ENCODE measurements around the gene COL12A1.
A peak's percentile ranks its signal among the peaks of the same experiment; 100 is the strongest.
"Not testable (repeated sequence)": the region's sequence is repeated elsewhere in the genome, so short reads cannot be mapped to it uniquely, and the experiment has no call there.

COL12A1 gene

GRCh38 chr6:75211920-75212590 is 6.2 kb upstream of the COL12A1 start:
- DNase-seq = no peak

GRCh38 chr6:75210885-75211739 is 5.3 kb upstream of the COL12A1 start:
- DNase-seq = peak; percentile 80 to 81

GRCh38 chr6:75209184-75209723 is 3.4 kb upstream of the COL12A1 start:
- no peak for DNase-seq

- DNase-seq = peak; percentile 63 to 68
These were observed 2.7 kb upstream of the COL12A1 start for GRCh38 chr6:75208298-75209183.

GRCh38 chr6:75206576-75207342 is 906 bp upstream of the COL12A1 start:
- no peak for DNase-seq

GRCh38 chr6:75204959-75205775 is 686 bp downstream of the COL12A1 start:
- no peak for DNase-seq

- no peak for DNase-seq
These were observed 1.5 kb downstream of the COL12A1 start for GRCh38 chr6:75204217-75204958.

- DNase-seq = no peak
These were observed 2.1 kb downstream of the COL12A1 start for GRCh38 chr6:75203721-75204120.

- DNase-seq = no peak
These were observed 3.1 kb downstream of the COL12A1 start for GRCh38 chr6:75202676-75203131.

- no peak for DNase-seq
These were observed 3.8 kb downstream of the COL12A1 start for GRCh38 chr6:75201901-75202672.

- DNase-seq = no peak
These were observed 4.8 kb downstream of the COL12A1 start for GRCh38 chr6:75201021-75201420.

GRCh38 chr6:75199889-75200288 is 6.0 kb downstream of the COL12A1 start:
- no peak for DNase-seq

- no peak for DNase-seq
These were observed 9.7 kb downstream of the COL12A1 start for GRCh38 chr6:75196081-75196687.

- no peak for DNase-seq
These were observed 17.5 kb downstream of the COL12A1 start for GRCh38 chr6:75188221-75188925.

GRCh38 chr6:75186581-75186980 is 19.3 kb downstream of the COL12A1 start:
- not testable (repeated sequence) for DNase-seq

GRCh38 chr6:75183099-75183541 is 22.7 kb downstream of the COL12A1 start:
- no peak for DNase-seq

GRCh38 chr6:75180864-75181263 is 25.0 kb downstream of the COL12A1 start:
- no peak for DNase-seq

GRCh38 chr6:75178757-75179156 is 27.1 kb downstream of the COL12A1 start:
- no peak for DNase-seq

Measured in AML-193 (cell line).